GM21367 (cell line): ENCODE measurements around the gene USP47.

ENCODE experiments used
- ATAC-seq: cut with Tn5 transposase; IDR thresholded peaks from one replicate; pipeline ENCODE4 v1.9.1; 2021; ENCODE audit not compliant: unreplicated experiment

The USP47 gene

DNA sequence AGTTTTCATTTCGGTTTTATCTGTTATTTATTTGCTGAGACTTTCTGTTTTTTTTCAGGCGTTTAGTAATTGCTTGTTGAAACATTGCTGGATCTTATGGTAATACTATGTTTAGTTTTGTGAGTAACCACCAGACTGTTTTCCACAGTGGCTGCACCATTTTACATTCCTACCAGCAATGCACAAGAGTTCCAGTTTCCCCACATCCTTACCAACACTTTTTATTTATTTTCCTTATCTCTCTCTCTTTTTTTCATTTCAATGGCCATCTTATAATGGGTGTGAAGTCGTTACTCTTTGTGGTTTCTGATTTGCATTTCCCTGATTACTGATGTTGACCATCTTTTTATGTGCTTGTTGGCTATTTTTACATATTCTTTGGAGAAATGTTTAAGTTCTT lies 23.7 kb downstream of the USP47 start:
- ATAC-seq, result no peak

DNA sequence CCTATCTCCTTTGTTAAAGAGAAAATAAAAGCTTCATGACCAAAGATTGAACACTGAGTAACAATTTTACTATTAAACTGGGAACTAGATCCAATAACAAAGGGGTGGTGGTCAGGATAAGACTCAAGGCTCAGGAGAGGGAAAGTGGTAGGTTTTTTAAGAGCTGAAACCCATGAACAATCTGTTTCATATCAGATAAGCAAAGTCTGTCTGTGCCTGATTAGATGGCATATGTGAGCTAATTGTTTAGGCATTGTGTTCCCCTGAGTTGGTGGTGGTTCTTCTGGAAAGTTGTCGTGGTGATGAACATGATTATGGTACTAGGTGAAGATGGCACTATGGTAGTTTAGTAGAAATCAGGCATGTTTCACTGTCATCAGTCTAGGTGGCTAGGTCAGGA lies 24.4 kb downstream of the USP47 start:
- no peak for ATAC-seq

DNA sequence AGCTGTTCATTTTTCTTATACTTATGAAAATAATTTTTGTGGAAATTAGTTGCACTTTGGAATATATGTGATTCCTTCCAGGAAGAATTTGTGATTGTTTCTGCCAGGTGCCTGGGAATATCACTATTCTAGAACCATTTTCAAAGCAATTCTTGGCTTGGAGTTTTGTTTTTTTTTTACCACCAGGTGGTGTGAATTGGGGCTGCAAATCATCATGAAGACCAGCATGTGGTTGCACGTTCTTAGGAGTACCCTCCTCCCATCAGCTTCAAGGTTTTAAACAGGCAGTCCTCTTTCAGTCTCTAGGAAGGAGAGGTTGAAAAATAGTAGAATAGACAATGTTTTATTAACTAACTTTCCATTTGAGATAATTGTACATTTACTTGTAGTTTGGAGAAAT lies 25.9 kb downstream of the USP47 start:
- no peak for ATAC-seq

GRCh38 chr11:11871991-11872401 lies 30.2 kb downstream of the USP47 start:
- no peak for ATAC-seq

DNA sequence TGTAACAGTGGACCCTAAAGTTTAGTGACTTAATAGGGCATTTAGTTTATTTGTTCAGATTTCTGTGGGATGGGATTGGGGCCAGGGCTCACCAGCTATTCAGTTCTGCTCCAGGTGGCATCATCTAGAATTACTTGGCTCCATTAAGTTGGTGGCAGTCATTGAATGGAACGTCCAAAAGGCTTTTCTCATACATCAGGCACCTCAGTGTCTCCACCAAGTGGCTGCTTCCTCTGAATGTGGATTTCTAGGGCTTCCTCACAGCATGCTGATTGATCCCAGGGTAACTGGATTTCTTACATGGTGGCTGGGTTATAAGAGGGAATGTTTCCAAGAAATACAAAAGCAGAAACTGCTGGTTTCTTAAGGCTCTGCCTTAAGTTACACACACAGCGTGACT lies 34.7 kb downstream of the USP47 start:
- ATAC-seq, result no peak

GRCh38 chr11:11880179-11880578 lies 38.4 kb downstream of the USP47 start:
- no peak for ATAC-seq

GRCh38 chr11:11882539-11882938 lies 40.8 kb downstream of the USP47 start:
- no peak for ATAC-seq

DNA sequence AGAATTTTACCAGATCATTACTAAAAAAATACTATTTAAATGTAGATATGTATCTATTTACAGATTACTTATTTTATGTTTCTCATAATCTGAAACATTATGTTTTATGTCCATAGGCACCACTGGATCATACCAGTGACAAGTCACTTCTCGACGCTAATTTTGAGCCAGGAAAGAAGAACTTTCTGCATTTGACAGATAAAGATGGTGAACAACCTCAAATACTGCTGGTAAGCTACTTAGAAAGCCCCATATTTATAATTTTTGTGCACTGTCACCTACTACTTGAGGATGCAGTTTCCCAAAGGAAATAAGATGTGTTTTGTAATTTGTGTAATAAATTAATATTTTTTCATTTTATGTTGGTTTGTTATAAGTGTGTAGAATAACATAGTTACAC lies 42.6 kb downstream of the USP47 start:
- no peak for ATAC-seq

GRCh38 chr11:11884774-11885481 lies 43.2 kb downstream of the USP47 start:
- peak; percentile 88 for ATAC-seq

GRCh38 chr11:11894486-11894885 lies 52.7 kb downstream of the USP47 start:
- ATAC-seq, result no peak

- no peak for ATAC-seq
These were observed 53.9 kb downstream of the USP47 start for GRCh38 chr11:11895672-11896071.

DNA sequence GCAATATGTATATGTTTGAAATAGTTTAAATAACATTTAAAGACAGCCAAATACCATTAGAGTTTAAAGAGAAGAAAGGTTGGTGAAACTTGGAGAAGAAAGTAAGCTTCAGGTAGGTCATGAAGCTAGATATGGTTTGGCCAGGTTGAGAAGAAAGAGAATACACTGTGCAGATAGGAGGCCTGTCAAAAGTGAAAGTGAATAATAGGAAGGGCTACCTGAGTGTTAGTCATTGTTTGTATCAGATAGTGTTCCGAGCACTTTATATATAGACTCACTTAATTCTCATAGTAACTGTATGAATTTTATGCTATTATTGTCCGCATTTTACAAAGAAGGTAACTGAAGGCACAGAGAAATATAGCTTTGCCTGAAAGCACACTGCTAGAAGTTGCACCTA lies 56.9 kb downstream of the USP47 start:
- ATAC-seq, result no peak

- no peak for ATAC-seq
These were observed 57.6 kb downstream of the USP47 start for GRCh38 chr11:11899401-11899800.

- no peak for ATAC-seq
These were observed 60.2 kb downstream of the USP47 start for GRCh38 chr11:11901929-11902328.

DNA sequence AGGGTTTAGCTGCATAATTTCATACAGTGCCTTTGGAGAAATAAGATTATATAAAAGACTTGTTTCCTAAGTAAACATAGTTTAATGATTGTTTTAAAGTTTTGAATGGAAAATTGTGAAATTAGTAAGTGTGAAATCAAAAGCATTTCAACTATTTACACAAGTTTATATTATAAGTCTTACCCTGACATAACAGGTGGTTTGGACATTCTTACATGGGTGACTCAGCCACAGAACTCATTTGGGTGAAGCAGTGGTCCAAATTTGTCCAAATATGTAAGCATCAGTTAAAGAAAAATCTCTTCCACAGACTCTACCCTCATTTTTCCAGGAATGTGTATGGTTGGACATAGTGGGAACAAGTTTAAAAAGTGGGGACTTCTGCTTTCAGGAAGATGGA lies 68.0 kb downstream of the USP47 start:
- no peak for ATAC-seq

DNA sequence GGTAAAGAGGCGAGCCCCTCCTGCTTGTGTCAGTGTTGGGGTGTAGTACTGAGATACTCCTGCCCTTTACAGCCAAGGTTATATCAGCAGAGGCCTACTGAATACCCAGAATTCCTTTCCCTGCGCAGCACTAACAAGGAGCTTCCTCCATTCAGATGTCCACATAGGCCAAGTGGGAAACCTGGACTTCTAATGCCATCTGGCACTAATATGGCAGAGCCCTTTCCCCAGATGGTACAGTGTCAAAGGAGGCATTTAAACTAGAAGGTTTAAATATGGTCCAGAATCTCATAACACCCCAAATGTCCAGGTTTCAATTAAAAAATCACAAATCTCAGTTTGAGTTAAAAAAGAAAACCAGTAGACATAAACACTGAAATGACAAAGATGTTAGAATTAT lies 68.8 kb downstream of the USP47 start:
- no peak for ATAC-seq

DNA sequence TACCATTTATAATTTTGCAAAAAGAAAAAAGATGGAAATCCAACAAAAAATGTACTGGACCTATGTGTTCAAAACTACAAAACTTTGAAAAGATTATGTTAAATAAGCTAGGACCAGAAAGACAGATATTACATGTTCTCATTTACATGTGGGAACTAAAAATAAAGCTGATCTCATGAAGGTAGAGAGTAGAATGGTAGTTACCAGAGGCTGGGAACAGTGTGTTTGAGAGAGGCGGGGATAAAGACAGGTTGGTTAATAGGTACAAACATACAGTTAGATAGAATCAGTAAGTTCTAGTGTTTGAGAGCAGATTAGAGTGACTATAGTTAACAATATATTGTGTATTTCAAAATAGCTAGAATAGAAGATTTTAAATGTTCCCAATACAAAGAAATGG lies 71.6 kb downstream of the USP47 start:
- ATAC-seq, result no peak

- no peak for ATAC-seq
These were observed 73.9 kb downstream of the USP47 start for GRCh38 chr11:11915625-11916024.

DNA sequence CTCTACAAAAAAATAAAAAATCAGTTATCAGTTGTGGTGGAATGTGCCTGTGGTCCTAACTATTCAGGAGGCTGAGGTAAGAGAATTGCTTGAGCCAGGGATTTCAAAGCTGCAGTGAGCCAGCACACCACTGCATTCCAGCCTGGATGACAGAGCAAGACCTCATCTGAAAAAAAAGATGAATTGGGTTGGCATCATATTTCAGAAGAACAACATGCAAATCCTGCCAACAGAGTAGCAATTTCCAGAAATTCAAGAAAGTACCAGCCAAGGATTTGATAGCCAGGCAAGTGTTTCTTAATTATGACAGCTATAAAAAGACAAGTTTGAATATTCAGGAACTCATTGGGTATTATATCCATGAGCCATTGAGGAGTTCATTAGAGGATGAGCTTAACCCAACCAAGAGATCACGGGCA lies 75.2 kb downstream of the USP47 start:
- ATAC-seq, result no peak

GRCh38 chr11:11923828-11924227 lies 82.1 kb downstream of the USP47 start:
- ATAC-seq, result no peak

GRCh38 chr11:11929920-11930319 lies 88.1 kb downstream of the USP47 start:
- no peak for ATAC-seq

GRCh38 chr11:11931461-11932055 lies 89.8 kb downstream of the USP47 start:
- no peak for ATAC-seq

- ATAC-seq, result no peak
These were observed 93.8 kb downstream of the USP47 start for GRCh38 chr11:11935536-11935935.
